BJ (cell line): ENCODE results near the gene FMO1. TPM values are rescaled to one million over a fixed set of nuclear protein-coding genes. Genes with fewer than 3 reads are reported as not detected.
A peak's percentile ranks its signal among the peaks of the same experiment; 100 is the strongest.
"Not testable (repeated sequence)": the region's sequence is repeated elsewhere in the genome, so short reads cannot be mapped to it uniquely, and the experiment has no call there.

Source experiments
- CTCF ChIA-PET: fragments of 350-600 bp; formaldehyde crosslinking; extraction: SDS; loops from one replicate; lab custom pipeline; 2021; ENCODE audit warnings: antibody characterized with exemption, inconsistent platforms; lab: Yijun Ruan, JAX
- POLR2A ChIA-PET: fragments of 300-600 bp; sonication (Branson Sonifier 250); formaldehyde crosslinking; extraction: SDS; loops from one replicate; lab custom pipeline; 2021; ENCODE audit warnings: antibody characterized with exemption; lab: Charles Lee
- DNase-seq: peaks from one replicate; pipeline ENCODE4 v3.0.0-alpha.2; 2011; ENCODE audit warnings: low read depth
- H3K27me3 ChIP-seq: 2 replicates; pipeline ENCODE4 v1.6.0; 2011; ENCODE audit warnings: low read length; ENCODE audit not compliant: control insufficient read depth, insufficient read depth
- H3K36me3 ChIP-seq: 2 replicates; pipeline ENCODE4 v1.5.1; 2011; ENCODE audit warnings: low read length; ENCODE audit not compliant: control insufficient read depth, insufficient read depth
- H3K4me3 ChIP-seq: 2 replicates; pipeline ENCODE4 v1.5.1; 2011; ENCODE audit warnings: low read depth, mild to moderate bottlenecking, control low read depth, low read length
- CTCF ChIP-seq: IDR thresholded peaks from 2 replicates; pipeline ENCODE4 v1.5.1; 2011; ENCODE audit warnings: low read depth, mild to moderate bottlenecking, control low read depth, inconsistent platforms, low read length, moderate library complexity; ENCODE audit not compliant: insufficient read depth
- polyA plus RNA-seq: library from polyadenylated mRNA; depleted of rRNA; stranded (reverse); fragments of >200 nt; gene quantifications from 2 replicates; pipeline ENCODE4 v1.2.3, GENCODE V29; 2011

FMO1 gene
- polyA plus RNA-seq, 1 experiment, result 0.91 TPM

- Histone ChIP-seq H3K4me3 (no peak overlapping the region), H3K27me3 (no peaks in the 10 kb centered on the region), H3K36me3 (no peaks in the 10 kb centered on the region)
- DNase-seq, result no peak
- ChIA-PET CTCF (no interaction called here), POLR2A (interaction anchor here (0.5 kb wide), 1 partner anchor 81 kb away, joined by 4 read pairs; no protein-coding TSS in a partner anchor)
- no peak for TF ChIP-seq CTCF
Observed at GRCh38 chr1:171279678-171280077, 31.4 kb downstream of the FMO1 start.

GRCh38 chr1:171280599-171280998 lies 32.3 kb downstream of the FMO1 start:
- H3K27me3 ChIP-seq, result peaks cover 1% of the 10 kb centered on the region; the same call in 1 of the 2 replicates
- ChIA-PET POLR2A (no interaction called here), CTCF (interaction anchor here (1.2 kb wide), 1 partner anchor 29 kb away, joined by 4 read pairs; no protein-coding TSS in a partner anchor)
- H3K36me3 ChIP-seq, result no peaks in the 10 kb centered on the region
- no peak overlapping the region for H3K4me3 ChIP-seq
- no peak for TF ChIP-seq CTCF
- DNase-seq, result no peak

GRCh38 chr1:171286032-171286705 lies 37.9 kb downstream of the FMO1 start:
- ChIA-PET POLR2A (no interaction called here), CTCF (interaction anchor here (0.9 to 1.4 kb wide), 5 partner anchors 9 to 64 kb away, joined by 3 to 4 read pairs (median 4); no protein-coding TSS in a partner anchor)
- Histone ChIP-seq H3K36me3 (no peaks in the 10 kb centered on the region), H3K4me3 (no peak overlapping the region), H3K27me3 (peaks cover 1% of the 10 kb centered on the region; the same call in 1 of the 2 replicates)
- no peak for DNase-seq
- TF ChIP-seq CTCF, result no peak

- Histone ChIP-seq H3K36me3 (no peaks in the 10 kb centered on the region), H3K4me3 (no peak overlapping the region), H3K27me3 (no peaks in the 10 kb centered on the region)
- TF ChIP-seq CTCF, result no peak
- CTCF ChIA-PET, result interaction anchor here (0.8 to 1.4 kb wide), 4 partner anchors 17 to 45 kb away, joined by 3 to 4 read pairs (median 3); no protein-coding TSS in a partner anchor
- POLR2A ChIA-PET, result no interaction called here
- no peak for DNase-seq
Observed at GRCh38 chr1:171290621-171291020, 42.3 kb downstream of the FMO1 start.

- no peak for TF ChIP-seq CTCF
- CTCF ChIA-PET, result interaction anchor here (0.8 to 1.8 kb wide), 6 partner anchors 21 to 212 kb away, joined by 3 to 8 read pairs (median 4); partner anchors contain the start of gene FMO4
- DNase-seq, result peak; percentile 99
- Histone ChIP-seq H3K4me3 (no peak overlapping the region), H3K27me3 (no peaks in the 10 kb centered on the region), H3K36me3 (no peaks in the 10 kb centered on the region)
- POLR2A ChIA-PET, result interaction anchor here (0.8 to 1.1 kb wide), 3 partner anchors 21 to 461 kb away, joined by 3 to 6 read pairs (median 4); partner anchors contain the start of gene FMO4
Observed at GRCh38 chr1:171292799-171293198, 44.5 kb downstream of the FMO1 start.

GRCh38 chr1:171295383-171295782 lies 47.1 kb downstream of the FMO1 start:
- H3K4me3 ChIP-seq, H3K36me3 ChIP-seq, H3K27me3 ChIP-seq: not testable (repeated sequence)
- CTCF ChIA-PET, result interaction anchor here (0.9 to 3.4 kb wide), 10 partner anchors 8 to 157 kb away, joined by 3 to 17 read pairs (median 6); partner anchors contain the start of genes FMO1 and FMO4
- POLR2A ChIA-PET, result interaction anchor here (0.6 to 2.1 kb wide), 9 partner anchors 18 to 206 kb away, joined by 3 to 11 read pairs (median 4); partner anchors contain the start of gene FMO4
- peak; percentile 95 for DNase-seq
